Amniotic epithelial cell (primary cell): ENCODE results near the gene UBE2G1.
"Not testable (repeated sequence)": the region's sequence is repeated elsewhere in the genome, so short reads cannot be mapped to it uniquely, and the experiment has no call there.

Experiments
- DNase-seq: peaks from one replicate; pipeline ENCODE4 v3.0.0-alpha.2; 2010; ENCODE audit warnings: low read depth

UBE2G1 gene

GRCh38 chr17:4301066-4301465 lies 65.4 kb downstream of the UBE2G1 start:
- DNase-seq: no peak

GRCh38 chr17:4297351-4297750 lies 69.1 kb downstream of the UBE2G1 start:
- DNase-seq: no peak

- no peak for DNase-seq
Observed at GRCh38 chr17:4295686-4296085, 70.8 kb downstream of the UBE2G1 start.

- DNase-seq: no peak
Observed at GRCh38 chr17:4293572-4293971, 72.9 kb downstream of the UBE2G1 start.

GRCh38 chr17:4287710-4288109 lies 78.8 kb downstream of the UBE2G1 start:
- no peak for DNase-seq

GRCh38 chr17:4276514-4276913 lies 90.0 kb downstream of the UBE2G1 start:
- DNase-seq: peak; percentile 61

DNA sequence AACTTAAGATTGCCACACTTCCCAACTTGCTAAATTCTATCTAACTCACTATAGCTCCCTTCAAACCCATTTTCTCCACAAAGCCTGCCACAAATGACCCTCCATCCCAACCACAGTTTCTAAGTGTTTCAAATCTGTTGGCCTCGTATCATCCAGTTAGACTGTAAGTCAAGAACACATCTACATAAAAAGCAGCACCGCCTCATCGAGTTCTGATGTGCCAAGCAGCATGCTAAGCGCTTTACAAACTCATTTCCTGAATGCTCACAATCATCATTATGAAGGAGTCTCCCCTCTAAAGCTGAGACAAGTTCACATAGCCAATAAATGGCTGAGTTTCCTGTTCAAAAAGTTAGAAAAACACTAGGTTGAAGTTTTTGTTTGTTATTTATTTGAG lies 93.5 kb downstream of the UBE2G1 start:
- DNase-seq: no peak

DNA sequence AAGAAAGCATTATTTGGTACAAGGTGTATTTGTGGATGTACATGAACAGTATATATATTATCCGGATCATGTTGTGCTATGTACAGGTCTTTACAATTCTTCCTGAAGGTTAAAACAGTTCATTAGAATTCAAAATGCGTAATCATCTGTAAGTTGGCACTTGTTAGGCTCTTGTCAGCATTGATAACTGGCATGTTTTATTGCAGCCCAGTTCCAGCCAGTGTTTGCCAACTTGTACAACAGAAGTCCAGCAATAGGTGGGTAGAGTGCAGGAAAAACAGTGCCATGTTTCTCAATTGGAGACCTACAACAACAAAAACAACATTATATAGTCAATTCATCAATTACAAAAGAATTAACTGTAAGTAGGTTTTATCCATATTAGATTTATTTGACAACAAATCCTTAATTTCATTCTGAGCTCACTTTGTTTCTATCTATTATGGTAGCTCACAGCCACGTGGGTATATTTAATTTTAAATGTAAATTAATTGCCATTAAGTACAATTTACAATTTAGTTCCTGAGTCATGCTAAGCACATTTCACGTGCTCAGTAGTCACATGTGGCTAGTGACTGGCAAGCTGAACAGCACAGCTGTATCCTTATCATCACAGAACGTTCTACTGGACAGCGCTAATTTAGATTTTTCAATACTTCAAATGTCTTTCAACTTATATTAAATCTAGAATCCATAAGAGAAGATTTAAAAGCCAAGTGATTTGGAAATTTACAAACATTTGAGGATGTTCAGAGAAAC lies 94.1 kb downstream of the UBE2G1 start:
- no peak for DNase-seq

DNA sequence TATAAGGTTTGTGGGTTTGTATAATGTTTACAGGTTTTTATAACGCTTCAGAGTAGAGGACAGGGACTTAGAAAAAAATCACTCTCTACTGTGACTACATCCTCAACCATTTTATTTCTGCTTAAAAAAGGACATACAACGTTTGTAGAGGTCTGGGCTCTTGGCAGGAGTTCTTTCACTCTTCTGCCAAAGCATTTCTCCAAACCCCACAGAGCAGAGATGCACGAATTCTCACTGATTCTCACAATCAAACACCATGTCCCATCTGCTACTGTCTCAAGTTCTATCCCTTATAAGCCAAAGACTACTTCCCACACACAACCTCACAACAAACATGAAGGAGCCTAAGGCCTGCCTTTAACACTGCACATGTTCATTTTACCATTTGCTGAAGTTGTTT lies 95.7 kb downstream of the UBE2G1 start:
- no peak for DNase-seq

DNA sequence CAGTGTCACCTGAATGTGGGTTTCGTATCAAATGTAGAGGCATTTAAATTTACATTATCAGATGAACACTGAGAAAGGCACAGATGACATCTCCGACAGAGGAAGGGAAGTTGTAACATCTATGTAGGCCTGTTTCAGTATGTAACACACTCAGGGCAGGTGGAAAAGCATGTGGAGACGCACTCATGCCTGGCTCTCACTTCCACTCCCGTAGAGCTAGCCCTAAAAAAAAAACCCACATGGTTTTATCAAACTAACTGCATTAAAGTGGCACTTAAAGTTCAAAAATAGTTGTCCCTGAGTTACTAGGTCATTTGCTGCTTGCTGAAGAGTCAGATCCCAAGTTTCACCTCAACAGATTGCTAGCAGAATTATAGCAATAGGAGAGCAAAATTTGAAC lies 96.6 kb downstream of the UBE2G1 start:
- DNase-seq: no peak

DNA sequence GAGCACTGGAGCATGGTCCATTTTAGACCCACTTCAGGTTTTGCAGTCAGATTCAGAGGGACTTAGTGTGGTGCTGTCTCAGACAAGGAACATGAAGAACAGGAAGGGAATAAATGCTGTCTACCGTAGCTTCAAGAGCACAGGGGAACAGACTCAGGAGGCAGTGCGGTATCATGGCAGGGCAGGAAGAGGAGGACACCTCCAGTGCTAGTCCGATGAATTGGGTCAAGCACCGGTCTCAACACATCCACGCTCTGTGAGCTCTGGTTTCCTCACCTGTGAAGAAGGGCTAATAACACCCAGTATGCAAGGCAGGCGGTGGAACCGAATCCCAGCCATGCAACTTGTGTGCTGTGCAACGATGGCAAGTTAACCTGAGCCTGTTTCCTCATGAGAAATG lies 99.1 kb downstream of the UBE2G1 start:
- DNase-seq: no peak

DNA sequence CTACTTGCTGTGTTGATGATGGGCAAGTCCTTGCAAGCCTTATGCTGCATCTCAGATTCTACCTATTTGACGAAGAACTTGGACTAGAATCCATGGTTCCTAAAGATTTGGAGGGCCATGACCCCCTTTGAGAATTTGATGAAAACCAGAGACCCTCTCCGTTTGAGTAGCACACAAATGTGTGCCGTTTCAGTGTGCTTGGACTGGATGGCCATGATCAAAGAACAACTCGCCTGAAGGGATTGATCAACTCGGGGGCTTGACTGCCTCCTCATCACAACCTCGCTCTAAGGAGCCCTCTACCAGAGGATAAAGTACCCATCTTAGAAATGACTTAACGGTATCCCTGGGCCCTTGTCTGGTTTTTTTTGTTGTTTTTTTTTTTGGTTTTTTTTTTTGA lies 99.9 kb downstream of the UBE2G1 start:
- no peak for DNase-seq

DNA sequence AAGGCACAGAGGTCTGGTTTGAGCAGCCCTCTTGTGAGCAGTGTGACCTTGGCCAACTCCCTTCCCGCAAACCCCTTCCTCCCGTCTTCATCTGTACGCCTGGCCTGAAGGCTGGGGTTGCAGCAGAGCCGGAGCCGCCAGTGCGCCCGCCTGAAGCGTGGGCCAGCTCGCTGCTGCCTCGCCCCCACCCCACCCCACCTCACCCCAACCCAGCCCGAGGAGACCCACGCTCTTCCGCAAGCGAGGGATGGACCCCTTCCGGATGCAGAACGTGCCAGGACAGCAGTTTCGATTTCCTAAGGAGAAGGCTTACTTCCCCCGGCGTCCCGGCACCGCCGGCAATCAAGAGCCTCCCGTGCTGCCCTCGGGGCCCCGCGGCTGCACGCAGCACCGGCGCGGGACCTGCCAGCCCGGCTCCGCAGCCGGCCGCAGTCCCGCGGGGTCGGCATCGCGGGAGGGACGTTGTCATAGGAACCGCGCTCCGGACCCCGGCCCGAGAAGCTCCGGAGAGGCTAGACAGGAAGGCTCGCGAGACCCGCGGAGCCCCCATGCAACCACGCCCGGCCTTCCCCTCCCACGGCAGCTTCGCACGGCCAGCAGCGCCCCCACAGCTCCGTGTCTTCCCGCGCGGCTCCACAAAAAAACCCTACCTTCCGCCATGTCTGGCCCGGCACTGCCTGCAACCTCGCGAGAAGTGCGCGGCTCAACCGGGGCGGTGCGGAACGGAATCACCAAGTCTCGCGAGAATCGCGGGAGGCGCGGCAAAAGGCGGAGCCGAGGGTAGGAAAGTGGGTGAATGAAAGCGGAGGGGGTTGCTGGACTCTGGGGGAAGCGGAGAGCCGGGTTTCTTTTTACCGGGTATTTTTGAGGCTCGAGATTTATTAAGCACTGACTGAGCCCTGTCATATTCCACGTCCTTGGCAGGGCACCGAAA lies 102.9 kb downstream of the UBE2G1 start, which contains the start of gene ANKFY1:
TSS of gene ANKFY1 (minus strand) at position 698 of the 934 bp plus-strand sequence. CDS start at position 660, 38 bp downstream.
- peak; percentile 86 for DNase-seq

DNA sequence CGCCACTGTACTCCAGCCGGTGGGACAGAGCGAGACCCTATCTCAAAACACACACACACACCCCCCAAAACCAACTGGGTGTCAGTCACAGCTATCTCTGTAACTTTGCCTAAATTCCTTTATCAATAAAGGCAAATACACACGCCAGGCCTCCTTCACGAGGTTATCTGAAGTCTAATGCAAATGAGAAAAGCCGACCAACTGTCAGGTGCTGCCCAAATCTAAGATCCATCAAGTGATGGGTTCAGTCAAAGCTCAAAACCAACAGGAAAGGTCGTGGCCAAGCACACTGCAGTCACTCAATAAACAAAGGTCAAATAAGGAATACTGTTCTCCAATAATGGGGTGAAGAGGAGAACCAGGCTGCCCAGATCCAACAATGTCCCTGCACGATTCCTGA lies 103.8 kb downstream of the UBE2G1 start:
- no peak for DNase-seq

DNA sequence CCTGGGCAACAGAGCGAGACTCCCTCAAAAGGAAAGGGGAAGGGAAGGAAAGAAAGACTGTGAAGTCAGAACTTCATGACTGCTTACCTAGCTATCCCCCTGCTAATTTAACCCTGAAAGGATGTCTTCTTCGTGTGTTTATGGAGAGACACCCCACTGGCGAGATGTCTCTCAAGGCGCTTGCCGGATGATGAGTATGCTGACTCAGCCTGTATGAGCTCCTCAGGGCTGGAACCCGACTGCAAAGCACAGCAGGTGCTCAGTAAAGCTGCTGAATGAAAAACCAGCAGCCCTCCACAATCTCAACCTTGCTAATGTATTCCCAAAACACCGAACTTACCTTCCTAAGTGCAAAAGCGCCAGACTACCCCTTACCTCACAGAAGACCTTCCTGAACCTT lies 105.0 kb downstream of the UBE2G1 start:
- DNase-seq: no peak

DNA sequence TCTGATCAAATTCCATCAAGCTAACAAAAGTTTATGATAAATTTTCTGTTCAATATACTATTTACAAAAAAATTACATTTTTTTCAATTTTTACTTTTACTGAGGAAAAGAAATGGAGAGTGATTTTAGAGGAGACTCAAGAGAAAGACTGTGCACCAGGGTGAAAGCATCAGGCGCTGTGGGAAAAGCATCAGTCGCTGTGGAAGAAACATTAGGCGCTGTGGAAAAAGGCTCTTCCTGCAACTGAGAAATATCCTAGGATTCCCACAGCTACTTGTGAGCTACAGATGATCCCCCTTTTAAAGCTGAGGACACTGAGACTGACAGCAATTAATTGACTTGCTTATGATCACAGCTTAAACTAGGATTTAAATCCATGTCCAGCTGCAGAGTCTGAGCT lies 107.6 kb downstream of the UBE2G1 start:
- no peak for DNase-seq

- no peak for DNase-seq
Observed at GRCh38 chr17:4256952-4257351, 109.5 kb downstream of the UBE2G1 start.

GRCh38 chr17:4255271-4255670 lies 111.2 kb downstream of the UBE2G1 start:
- DNase-seq: not testable (repeated sequence)

GRCh38 chr17:4250887-4251286 lies 115.6 kb downstream of the UBE2G1 start:
- no peak for DNase-seq

DNA sequence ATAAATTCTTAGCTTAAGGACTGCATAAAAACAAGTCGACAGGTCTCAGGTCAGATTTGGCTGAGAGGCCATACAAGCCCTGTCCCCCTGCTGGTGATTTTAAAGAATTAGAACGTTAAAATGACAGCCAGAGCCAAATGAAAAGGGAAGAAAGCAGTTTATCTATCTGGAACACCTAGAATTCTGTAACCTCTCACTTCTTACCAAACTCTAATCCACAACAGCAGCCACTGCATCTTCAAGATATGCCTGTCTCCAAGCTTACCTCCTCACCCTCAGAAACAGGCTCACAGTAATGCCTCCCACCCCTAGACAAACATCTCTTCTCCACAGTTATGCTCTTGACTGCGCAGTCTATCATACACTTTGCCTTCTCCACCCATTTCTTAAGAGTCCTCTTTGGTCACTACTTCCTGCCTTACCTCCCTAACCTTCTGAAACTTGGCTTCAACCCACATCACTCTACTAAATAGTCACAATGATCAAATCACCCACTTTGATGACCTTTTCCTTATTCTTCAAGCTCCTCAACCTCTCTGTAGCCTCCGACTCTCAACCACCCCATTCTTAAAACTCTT lies 116.9 kb downstream of the UBE2G1 start:
- peak; percentile 52 for DNase-seq

GRCh38 chr17:4248504-4249277 lies 117.8 kb downstream of the UBE2G1 start:
- no peak for DNase-seq

DNA sequence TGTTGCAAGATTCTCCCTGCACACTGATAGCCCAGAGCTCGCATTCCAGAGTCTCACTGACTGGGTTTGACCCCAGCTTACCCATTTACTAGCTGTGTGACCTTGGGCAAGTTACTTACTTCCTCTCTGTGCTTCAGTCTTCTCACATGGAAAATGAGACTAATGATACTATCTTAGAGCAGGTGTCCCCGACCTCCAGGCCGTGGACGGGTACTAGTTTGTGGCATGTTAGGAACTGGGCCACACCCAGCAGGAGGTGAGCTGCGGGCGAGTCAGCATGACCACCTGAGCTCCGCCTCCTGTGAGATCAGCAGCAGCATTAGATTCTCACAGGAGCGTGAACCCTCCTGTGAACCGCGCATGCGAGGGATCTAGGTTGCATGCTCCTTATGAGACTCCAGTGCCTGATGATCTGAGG lies 118.5 kb downstream of the UBE2G1 start:
- DNase-seq: peak; percentile 67
